CD4-positive, alpha-beta memory T cell (primary cell): ENCODE results near the gene OLFML2B. TPM values are rescaled to one million over a fixed set of nuclear protein-coding genes. Genes with fewer than 3 reads are reported as not detected.

Source experiments
- CTCF ChIA-PET: fragments of 350-600 bp; sonication (Branson Sonifier 250); formaldehyde crosslinking; loops from one replicate; lab custom pipeline; 2021; ENCODE audit warnings: inconsistent platforms; ENCODE audit not compliant: partially characterized antibody; lab: Charles Lee
- POLR2A ChIA-PET: fragments of 350-600 bp; sonication (Branson Sonifier 250); formaldehyde crosslinking; loops from one replicate; lab custom pipeline; 2021; ENCODE audit not compliant: partially characterized antibody; lab: Charles Lee
- DNase-seq, 5 donors: peaks; one replicate each; pipeline versions ENCODE4 v3.0.0 to v3.0.0-alpha.2; 2020 to 2022; ENCODE audit warnings: mixed read lengths in 1 of 5
- H3K27ac ChIP-seq: one replicate; pipeline ENCODE4 v1.7.0; 2013; ENCODE audit warnings: low read depth, low read length
- H3K27me3 ChIP-seq: 2 replicates; pipeline ENCODE4 v1.7.0; 2013; ENCODE audit warnings: mild to moderate bottlenecking, low read length, moderate library complexity; ENCODE audit not compliant: insufficient read depth
- H3K36me3 ChIP-seq: 2 replicates; pipeline ENCODE4 v1.7.0; 2013; ENCODE audit warnings: mild to moderate bottlenecking, low read length, moderate library complexity; ENCODE audit not compliant: insufficient read depth
- H3K4me1 ChIP-seq: 2 replicates; pipeline ENCODE4 v1.7.0; 2013; ENCODE audit warnings: mild to moderate bottlenecking, low read length, moderate library complexity; ENCODE audit not compliant: insufficient read depth
- H3K4me3 ChIP-seq, 2 donors: one replicate each; pipeline ENCODE4 v1.7.0; 2013; ENCODE audit warnings: low read length in 2 of 2, mild to moderate bottlenecking in 1 of 2
- H3K9me3 ChIP-seq, 2 donors: one replicate each; pipeline ENCODE4 v1.7.0; 2013; ENCODE audit warnings: low read length in 2 of 2, control low read depth in 1 of 2; ENCODE audit not compliant: control insufficient read depth in 1 of 2
- H3K27ac Mint-ChIP-seq, 7 donors: one replicate each; pipeline ENCODE4 v1.8.0; 2020 to 2021; ENCODE audit warnings: mixed read lengths in 7 of 7, mild to moderate bottlenecking in 6 of 7, inconsistent platforms in 3 of 7, moderate library complexity in 3 of 7
- H3K27me3 Mint-ChIP-seq, 2 donors: one replicate each; pipeline ENCODE4 v1.8.0; 2020 to 2021; ENCODE audit warnings: mixed read lengths in 2 of 2
- H3K36me3 Mint-ChIP-seq, 2 donors: one replicate each; pipeline ENCODE4 v1.8.0; 2020 to 2021; ENCODE audit warnings: mixed read lengths in 2 of 2, inconsistent platforms in 1 of 2, mild to moderate bottlenecking in 1 of 2
- H3K4me1 Mint-ChIP-seq, 4 donors: one replicate each; pipeline ENCODE4 v1.8.0; 2020 to 2021; ENCODE audit warnings: mixed read lengths in 4 of 4, mild to moderate bottlenecking in 1 of 4
- H3K4me3 Mint-ChIP-seq, 8 donors: one replicate each; pipeline ENCODE4 v1.8.0; 2020 to 2021; ENCODE audit warnings: mixed read lengths in 8 of 8, mild to moderate bottlenecking in 7 of 8, moderate library complexity in 6 of 8, inconsistent platforms in 3 of 8
- H3K9me3 Mint-ChIP-seq, 8 donors: one replicate each; pipeline ENCODE4 v1.8.0; 2020 to 2021; ENCODE audit warnings: mixed read lengths in 8 of 8, mild to moderate bottlenecking in 5 of 8, inconsistent platforms in 3 of 8, moderate library complexity in 1 of 8
- intact Hi-C: fragments of 100-400 bp; cut with micrococcal nuclease; formaldehyde crosslinking; loops from one replicate; pipeline ENCODE4 v1.15.1; 2023
- polyA plus RNA-seq, 2 donors: library from polyadenylated mRNA; unstranded; fragments of 300-500 nt; fragmentation: Illumina TruSeq; gene quantifications; one replicate each; pipeline ENCODE4 v1.2.3, GENCODE V29; 2021
- total RNA-seq, 2 experiments: library from RNA; stranded (reverse); gene quantifications; one replicate each; pipeline ENCODE4 v1.2.3, GENCODE V29; 2021

Gene OLFML2B
- total and polyA plus RNA-seq, 4 experiments from 2014 or later = 0.36 to 0.58 TPM; not detected in 2

GRCh38 chr1:161985301-161985822 is 38.3 kb downstream of the OLFML2B start:
- H3K4me3 Mint-ChIP-seq = no peak overlapping the region
- no peak for DNase-seq
- H3K9me3 Mint-ChIP-seq = peaks cover 0 to 15% (median 8%) of the 10 kb centered on the region in 8 donors
- H3K9me3 ChIP-seq = no peaks in the 10 kb centered on the region
- H3K36me3 ChIP-seq = no peaks in the 10 kb centered on the region
- H3K27me3 Mint-ChIP-seq = peaks cover 1 to 3% of the 10 kb centered on the region in 2 donors
- H3K4me3 ChIP-seq = no peak overlapping the region
- no peak overlapping the region for H3K27ac ChIP-seq
- H3K4me1 ChIP-seq = no peaks in the 10 kb centered on the region
- no peaks in the 10 kb centered on the region for H3K4me1 Mint-ChIP-seq
- CTCF ChIA-PET = interaction anchor here (1.2 kb wide), 1 partner anchor 220 kb away, joined by 3 read pairs; no protein-coding TSS in a partner anchor
- intact Hi-C loops = no loop called here
- POLR2A ChIA-PET = no interaction called here
- H3K27ac Mint-ChIP-seq = no peak overlapping the region
- no peaks in the 10 kb centered on the region for H3K27me3 ChIP-seq
- H3K36me3 Mint-ChIP-seq = peaks cover 0 to 6% of the 10 kb centered on the region in 2 donors

- H3K36me3 Mint-ChIP-seq = peaks cover 0 to 6% of the 10 kb centered on the region in 2 donors
- no peak for DNase-seq
- Histone ChIP-seq H3K27ac (no peak overlapping the region), H3K27me3 (no peaks in the 10 kb centered on the region), H3K4me3 (no peak overlapping the region), H3K36me3 (no peaks in the 10 kb centered on the region), H3K4me1 (no peaks in the 10 kb centered on the region), H3K9me3 (no peaks in the 10 kb centered on the region)
- H3K27me3 Mint-ChIP-seq = peaks cover 0 to 1% of the 10 kb centered on the region in 2 donors
- H3K4me3 Mint-ChIP-seq = no peak overlapping the region
- H3K27ac Mint-ChIP-seq = no peak overlapping the region
- peaks cover 0 to 15% (median 7%) of the 10 kb centered on the region in 8 donors for H3K9me3 Mint-ChIP-seq
- intact Hi-C loops = no loop called here
- no peaks in the 10 kb centered on the region for H3K4me1 Mint-ChIP-seq
- ChIA-PET CTCF (no interaction called here), POLR2A (no interaction called here)
Measured at GRCh38 chr1:161983725-161984124, 39.9 kb downstream of the OLFML2B start.

- intact Hi-C loops = no loop called here
- Mint-ChIP-seq H3K4me1 (no peaks in the 10 kb centered on the region), H3K9me3 (peaks cover 0 to 10% (median 5%) of the 10 kb centered on the region in 8 donors), H3K4me3 (no peak overlapping the region), H3K36me3 (peaks cover 0 to 6% of the 10 kb centered on the region in 2 donors), H3K27ac (peak overlapping the region in 1 of 7 donors; percentile 63), H3K27me3 (no peaks in the 10 kb centered on the region)
- POLR2A ChIA-PET = no interaction called here
- H3K9me3 ChIP-seq = no peaks in the 10 kb centered on the region
- DNase-seq = no peak
- H3K27ac ChIP-seq = no peak overlapping the region
- H3K27me3 ChIP-seq = no peaks in the 10 kb centered on the region
- H3K36me3 ChIP-seq = no peaks in the 10 kb centered on the region
- H3K4me3 ChIP-seq = no peak overlapping the region
- CTCF ChIA-PET = interaction anchor here (1.2 kb wide), 1 partner anchor 54 kb away, joined by 4 read pairs; no protein-coding TSS in a partner anchor
- no peaks in the 10 kb centered on the region for H3K4me1 ChIP-seq
Measured at GRCh38 chr1:161982917-161983316, 40.8 kb downstream of the OLFML2B start.

GRCh38 chr1:161982507-161982895 is 41.2 kb downstream of the OLFML2B start:
- no peaks in the 10 kb centered on the region for H3K4me1 Mint-ChIP-seq
- Histone ChIP-seq H3K9me3 (no peaks in the 10 kb centered on the region), H3K27ac (no peak overlapping the region), H3K27me3 (no peaks in the 10 kb centered on the region), H3K36me3 (no peaks in the 10 kb centered on the region), H3K4me1 (no peaks in the 10 kb centered on the region), H3K4me3 (no peak overlapping the region)
- CTCF ChIA-PET = interaction anchor here (1.2 kb wide), 1 partner anchor 55 kb away, joined by 4 read pairs; no protein-coding TSS in a partner anchor
- peaks cover 0 to 5% of the 10 kb centered on the region in 2 donors for H3K36me3 Mint-ChIP-seq
- peaks cover 0 to 7% (median 5%) of the 10 kb centered on the region in 8 donors for H3K9me3 Mint-ChIP-seq
- peak overlapping the region in 1 of 7 donors; percentile 63 for H3K27ac Mint-ChIP-seq
- POLR2A ChIA-PET = no interaction called here
- H3K27me3 Mint-ChIP-seq = no peaks in the 10 kb centered on the region
- DNase-seq = no peak
- no peak overlapping the region for H3K4me3 Mint-ChIP-seq
- intact Hi-C loops = no loop called here

- H3K4me1 ChIP-seq = no peaks in the 10 kb centered on the region
- H3K27ac Mint-ChIP-seq = no peak overlapping the region
- no peaks in the 10 kb centered on the region for H3K27me3 ChIP-seq
- H3K9me3 Mint-ChIP-seq = peaks cover 0 to 2% (median 0%) of the 10 kb centered on the region in 8 donors
- H3K36me3 Mint-ChIP-seq = no peaks in the 10 kb centered on the region
- H3K27ac ChIP-seq = no peak overlapping the region
- no peaks in the 10 kb centered on the region for H3K4me1 Mint-ChIP-seq
- H3K9me3 ChIP-seq = no peaks in the 10 kb centered on the region
- H3K4me3 ChIP-seq = no peak overlapping the region
- intact Hi-C loops = no loop called here
- no peak overlapping the region for H3K4me3 Mint-ChIP-seq
- ChIA-PET POLR2A (no interaction called here), CTCF (interaction anchor here (1.2 kb wide), 1 partner anchor 55 kb away, joined by 4 read pairs; no protein-coding TSS in a partner anchor)
- DNase-seq = no peak
- no peaks in the 10 kb centered on the region for H3K36me3 ChIP-seq
- H3K27me3 Mint-ChIP-seq = no peaks in the 10 kb centered on the region
Measured at GRCh38 chr1:161981735-161982506, 41.7 kb downstream of the OLFML2B start.

- ChIA-PET POLR2A (no interaction called here), CTCF (no interaction called here)
- Histone ChIP-seq H3K4me3 (no peak overlapping the region), H3K27me3 (no peaks in the 10 kb centered on the region), H3K4me1 (no peaks in the 10 kb centered on the region), H3K27ac (no peak overlapping the region), H3K9me3 (no peaks in the 10 kb centered on the region), H3K36me3 (no peaks in the 10 kb centered on the region)
- no peak for DNase-seq
- Mint-ChIP-seq H3K36me3 (no peaks in the 10 kb centered on the region), H3K27me3 (no peaks in the 10 kb centered on the region), H3K4me1 (no peaks in the 10 kb centered on the region), H3K4me3 (no peak overlapping the region), H3K27ac (no peak overlapping the region), H3K9me3 (peaks cover 0 to 2% (median 0%) of the 10 kb centered on the region in 8 donors)
- intact Hi-C loops = no loop called here
Measured at GRCh38 chr1:161981126-161981525, 42.5 kb downstream of the OLFML2B start.

GRCh38 chr1:161978011-161978790 is 45.5 kb downstream of the OLFML2B start:
- H3K27me3 ChIP-seq = no peaks in the 10 kb centered on the region
- H3K4me1 ChIP-seq = no peaks in the 10 kb centered on the region
- no peak for DNase-seq
- intact Hi-C loops = no loop called here
- no peak overlapping the region for H3K27ac ChIP-seq
- Mint-ChIP-seq H3K36me3 (no peaks in the 10 kb centered on the region), H3K9me3 (peaks cover 0 to 2% (median 0%) of the 10 kb centered on the region in 8 donors), H3K4me1 (no peaks in the 10 kb centered on the region), H3K27me3 (no peaks in the 10 kb centered on the region), H3K27ac (no peak overlapping the region), H3K4me3 (no peak overlapping the region)
- no peaks in the 10 kb centered on the region for H3K36me3 ChIP-seq
- no peak overlapping the region for H3K4me3 ChIP-seq
- ChIA-PET CTCF (no interaction called here), POLR2A (no interaction called here)
- H3K9me3 ChIP-seq = no peaks in the 10 kb centered on the region
